ENCODE measurements around the gene CFAP73. TPM values are rescaled to one million over a fixed set of nuclear protein-coding genes. Genes with fewer than 3 reads are reported as not detected.
A peak's percentile ranks its signal among the peaks of the same experiment; 100 is the strongest.

CFAP73 gene
- total RNA-seq, 1 experiment from 2014 or later: 0.10 TPM

- Histone ChIP-seq H3K9me3 (ENCODE audit: control insufficient read depth, insufficient read depth, low read depth, low read length) (no peaks in the 10 kb centered on the region), H3K27me3 (ENCODE audit: control insufficient read depth, insufficient read depth, low read length) (no peaks in the 10 kb centered on the region), H3K36me3 (ENCODE audit: control insufficient read depth, insufficient read depth, low read length) (no peaks in the 10 kb centered on the region), H3K27ac (ENCODE audit: low read length) (no peak overlapping the region), H3K4me3 (ENCODE audit: low read depth in 2 of 2, low read length in 2 of 2) (no peak overlapping the region), H3K4me1 (ENCODE audit: control insufficient read depth, insufficient read depth, low read length) (no peaks in the 10 kb centered on the region)
- DNase-seq (ENCODE audit: low read depth, low spot score): no peak
- ATAC-seq: peak; percentile 66
- in situ Hi-C loops (cut with HindIII; ENCODE audit: low pct_unique_long_range_greater_than_20kb, low sequenced_read_pairs) (loop anchor here (25.0 kb wide), 1 partner anchor 99 kb away; the partner anchor contains the start of gene DTX1), intact Hi-C loops (cut with micrococcal nuclease; ENCODE audit: unreplicated experiment) (no loop called here)
- no TSS peak for BruUV-seq (replicated peaks)
- ChIA-PET CTCF (interaction anchor here (0.6 to 1.0 kb wide), 5 partner anchors 8 to 64 kb away, joined by 3 to 7 read pairs (median 5); no protein-coding TSS in a partner anchor), POLR2A (no interaction called here)
- no peak for TF ChIP-seq SIN3A (IDR thresholded peaks at IDR 0.05; ENCODE audit: borderline replicate concordance, insufficient read depth, low read depth, low read length)
- no peak for TF ChIP-seq TCF7L2 (IDR thresholded peaks at IDR 0.05; ENCODE audit: low read depth, low read length)
- no peak for TF ChIP-seq POLR2AphosphoS5 (IDR thresholded peaks at IDR 0.05; ENCODE audit: low read depth, low read length)
- TF ChIP-seq, protein P1, sequence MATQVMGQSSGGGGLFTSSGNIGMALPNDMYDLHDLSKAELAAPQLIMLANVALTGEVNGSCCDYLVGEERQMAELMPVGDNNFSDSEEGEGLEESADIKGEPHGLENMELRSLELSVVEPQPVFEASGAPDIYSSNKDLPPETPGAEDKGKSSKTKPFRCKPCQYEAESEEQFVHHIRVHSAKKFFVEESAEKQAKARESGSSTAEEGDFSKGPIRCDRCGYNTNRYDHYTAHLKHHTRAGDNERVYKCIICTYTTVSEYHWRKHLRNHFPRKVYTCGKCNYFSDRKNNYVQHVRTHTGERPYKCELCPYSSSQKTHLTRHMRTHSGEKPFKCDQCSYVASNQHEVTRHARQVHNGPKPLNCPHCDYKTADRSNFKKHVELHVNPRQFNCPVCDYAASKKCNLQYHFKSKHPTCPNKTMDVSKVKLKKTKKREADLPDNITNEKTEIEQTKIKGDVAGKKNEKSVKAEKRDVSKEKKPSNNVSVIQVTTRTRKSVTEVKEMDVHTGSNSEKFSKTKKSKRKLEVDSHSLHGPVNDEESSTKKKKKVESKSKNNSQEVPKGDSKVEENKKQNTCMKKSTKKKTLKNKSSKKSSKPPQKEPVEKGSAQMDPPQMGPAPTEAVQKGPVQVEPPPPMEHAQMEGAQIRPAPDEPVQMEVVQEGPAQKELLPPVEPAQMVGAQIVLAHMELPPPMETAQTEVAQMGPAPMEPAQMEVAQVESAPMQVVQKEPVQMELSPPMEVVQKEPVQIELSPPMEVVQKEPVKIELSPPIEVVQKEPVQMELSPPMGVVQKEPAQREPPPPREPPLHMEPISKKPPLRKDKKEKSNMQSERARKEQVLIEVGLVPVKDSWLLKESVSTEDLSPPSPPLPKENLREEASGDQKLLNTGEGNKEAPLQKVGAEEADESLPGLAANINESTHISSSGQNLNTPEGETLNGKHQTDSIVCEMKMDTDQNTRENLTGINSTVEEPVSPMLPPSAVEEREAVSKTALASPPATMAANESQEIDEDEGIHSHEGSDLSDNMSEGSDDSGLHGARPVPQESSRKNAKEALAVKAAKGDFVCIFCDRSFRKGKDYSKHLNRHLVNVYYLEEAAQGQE (IDR thresholded peaks at IDR 0.05; ENCODE audit: insufficient read depth in 1 of 2, low read depth in 2 of 2, low read length in 1 of 2): no peak
- TF ChIP-seq, protein P2, sequence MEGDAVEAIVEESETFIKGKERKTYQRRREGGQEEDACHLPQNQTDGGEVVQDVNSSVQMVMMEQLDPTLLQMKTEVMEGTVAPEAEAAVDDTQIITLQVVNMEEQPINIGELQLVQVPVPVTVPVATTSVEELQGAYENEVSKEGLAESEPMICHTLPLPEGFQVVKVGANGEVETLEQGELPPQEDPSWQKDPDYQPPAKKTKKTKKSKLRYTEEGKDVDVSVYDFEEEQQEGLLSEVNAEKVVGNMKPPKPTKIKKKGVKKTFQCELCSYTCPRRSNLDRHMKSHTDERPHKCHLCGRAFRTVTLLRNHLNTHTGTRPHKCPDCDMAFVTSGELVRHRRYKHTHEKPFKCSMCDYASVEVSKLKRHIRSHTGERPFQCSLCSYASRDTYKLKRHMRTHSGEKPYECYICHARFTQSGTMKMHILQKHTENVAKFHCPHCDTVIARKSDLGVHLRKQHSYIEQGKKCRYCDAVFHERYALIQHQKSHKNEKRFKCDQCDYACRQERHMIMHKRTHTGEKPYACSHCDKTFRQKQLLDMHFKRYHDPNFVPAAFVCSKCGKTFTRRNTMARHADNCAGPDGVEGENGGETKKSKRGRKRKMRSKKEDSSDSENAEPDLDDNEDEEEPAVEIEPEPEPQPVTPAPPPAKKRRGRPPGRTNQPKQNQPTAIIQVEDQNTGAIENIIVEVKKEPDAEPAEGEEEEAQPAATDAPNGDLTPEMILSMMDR (IDR thresholded peaks at IDR 0.05): no peak
Measured at GRCh38 chr12:113161415-113162016, 12.0 kb downstream of the CFAP73 start.

DNA sequence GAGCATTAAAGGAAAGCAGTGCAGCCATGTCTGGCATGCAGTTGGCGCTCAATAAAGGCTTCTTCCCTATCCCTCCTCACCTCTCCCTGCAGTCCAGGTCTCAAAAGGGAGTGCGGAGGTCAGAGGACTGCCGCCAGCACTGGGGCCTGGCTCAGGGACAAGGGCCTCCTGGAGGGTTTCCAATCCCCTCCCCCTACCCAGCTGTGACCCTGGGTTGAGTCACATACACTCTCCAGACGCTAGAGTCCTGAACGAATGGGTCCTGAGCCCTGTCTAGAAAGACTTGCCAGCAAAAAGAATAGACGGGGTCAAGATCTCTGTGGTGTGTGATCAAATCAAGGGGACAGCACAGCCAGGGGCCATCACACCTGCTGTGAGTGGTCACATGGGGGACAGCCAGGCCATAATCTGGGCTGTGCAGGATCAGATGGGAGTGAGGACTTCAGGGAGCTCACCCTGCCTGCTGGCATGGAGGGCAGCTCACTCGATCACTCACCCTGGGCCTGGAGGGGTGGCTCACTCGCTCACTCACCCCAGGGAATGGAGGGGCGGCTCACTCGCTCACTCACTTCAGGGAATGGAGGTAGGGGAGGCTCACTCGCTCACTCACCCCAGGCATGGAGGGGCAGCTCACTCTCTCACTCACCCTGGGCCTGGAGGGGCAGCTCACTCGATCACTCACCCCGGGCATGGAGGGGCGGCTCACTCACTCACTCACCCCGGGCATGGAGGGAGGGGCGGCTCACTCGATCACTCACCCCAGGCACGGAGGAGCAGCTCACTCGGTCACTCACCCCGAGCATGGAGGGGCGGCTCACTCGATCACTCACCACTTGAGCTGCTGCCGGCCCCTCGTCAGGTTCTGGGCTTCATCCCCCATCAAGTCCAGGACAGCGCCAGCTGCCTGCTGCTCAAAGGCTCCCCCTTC is 12.8 kb downstream of the CFAP73 start:
- DNase-seq (ENCODE audit: low read depth, low spot score) (no peak), ATAC-seq (peak; percentile 33; the same call in 1 of the 2 replicates)
- Histone ChIP-seq H3K27me3 (ENCODE audit: control insufficient read depth, insufficient read depth, low read length) (no peaks in the 10 kb centered on the region), H3K27ac (ENCODE audit: low read length) (no peak overlapping the region), H3K4me1 (ENCODE audit: control insufficient read depth, insufficient read depth, low read length) (no peaks in the 10 kb centered on the region), H3K9me3 (ENCODE audit: control insufficient read depth, insufficient read depth, low read depth, low read length) (no peaks in the 10 kb centered on the region), H3K36me3 (ENCODE audit: control insufficient read depth, insufficient read depth, low read length) (no peaks in the 10 kb centered on the region), H3K4me3 (ENCODE audit: low read depth in 2 of 2, low read length in 2 of 2) (no peak overlapping the region)
- POLR2A ChIA-PET: no interaction called here
- no TSS peak for BruUV-seq (replicated peaks)
- in situ Hi-C loops (cut with HindIII; ENCODE audit: low pct_unique_long_range_greater_than_20kb, low sequenced_read_pairs): loop anchor here (25.0 kb wide), 1 partner anchor 100 kb away; the partner anchor contains the start of gene DTX1
- CTCF ChIA-PET: interaction anchor here (0.6 to 1.0 kb wide), 4 partner anchors 9 to 64 kb away, joined by 3 to 7 read pairs (median 5); no protein-coding TSS in a partner anchor
- intact Hi-C loops (cut with micrococcal nuclease; ENCODE audit: unreplicated experiment): no loop called here
- TF ChIP-seq, protein P2 (IDR thresholded peaks at IDR 0.05): no peak
- TF ChIP-seq SIN3A (IDR thresholded peaks at IDR 0.05; ENCODE audit: borderline replicate concordance, insufficient read depth, low read depth, low read length) (no peak), TCF7L2 (IDR thresholded peaks at IDR 0.05; ENCODE audit: low read depth, low read length) (no peak)
- TF ChIP-seq, protein P1 (IDR thresholded peaks at IDR 0.05; ENCODE audit: insufficient read depth in 1 of 2, low read depth in 2 of 2, low read length in 1 of 2): no peak
